Measurements from ENCODE around the gene CRYGC. TPM values are rescaled to one million over a fixed set of nuclear protein-coding genes. Genes with fewer than 3 reads are reported as not detected.

The CRYGC gene
- total RNA-seq, 2 donors from 2014 or later = not detected

GRCh38 chr2:208153156-208153555 is 23.5 kb upstream of the CRYGC start:
- Mint-ChIP-seq H3K27ac (no peak overlapping the region), H3K9me3 (peaks cover 14% of the 10 kb centered on the region), H3K27me3 (ENCODE audit: insufficient read depth) (no peaks in the 10 kb centered on the region), H3K36me3 (ENCODE audit: low read depth) (no peaks in the 10 kb centered on the region), H3K4me3 (no peak overlapping the region), H3K4me1 (no peaks in the 10 kb centered on the region)
- H3K9ac ChIP-seq (ENCODE audit: extremely low read depth, low read length, poor library complexity, severe bottlenecking) = no peak overlapping the region
- H3K4me1 ChIP-seq (ENCODE audit: control insufficient read depth, insufficient read depth, low read length) = no peaks in the 10 kb centered on the region
- no peaks in the 10 kb centered on the region for H3K27me3 ChIP-seq (ENCODE audit: control insufficient read depth, insufficient read depth, low read length, poor library complexity, severe bottlenecking)
- TF ChIP-seq CTCF (conservative IDR thresholded peaks at IDR 0.05) = no peak
- H3K36me3 ChIP-seq (ENCODE audit: control insufficient read depth, insufficient read depth, low read length) = no peaks in the 10 kb centered on the region
- no peak overlapping the region for H3K4me3 ChIP-seq (ENCODE audit: low read length)
- H3K9me3 ChIP-seq (ENCODE audit: control insufficient read depth, low read length) = peaks cover 17% of the 10 kb centered on the region
- no peak for DNase-seq
- no peak overlapping the region for H3K27ac ChIP-seq (ENCODE audit: low read depth, low read length)

- no peak overlapping the region for H3K27ac ChIP-seq (ENCODE audit: low read depth, low read length)
- H3K4me3 ChIP-seq (ENCODE audit: low read length) = no peak overlapping the region
- peaks cover 17% of the 10 kb centered on the region for H3K9me3 ChIP-seq (ENCODE audit: control insufficient read depth, low read length)
- no peaks in the 10 kb centered on the region for H3K4me1 ChIP-seq (ENCODE audit: control insufficient read depth, insufficient read depth, low read length)
- H3K4me3 Mint-ChIP-seq = no peak overlapping the region
- whole genome bisulfite sequencing, 2 experiments (ENCODE audit: insufficient coverage in 1 of 2, insufficient read length in 1 of 2) = 100% methylated on average over 1 of the region's 1 CpG; no CpG with 5 or more reads in 1 of the 2 experiments
- H3K9ac ChIP-seq (ENCODE audit: extremely low read depth, low read length, poor library complexity, severe bottlenecking) = no peak overlapping the region
- DNase-seq = no peak
- H3K36me3 ChIP-seq (ENCODE audit: control insufficient read depth, insufficient read depth, low read length) = no peaks in the 10 kb centered on the region
- H3K4me1 Mint-ChIP-seq = peaks cover 12% of the 10 kb centered on the region
- no peak for TF ChIP-seq CTCF (conservative IDR thresholded peaks at IDR 0.05)
- H3K9me3 Mint-ChIP-seq = peaks cover 14% of the 10 kb centered on the region
- no peaks in the 10 kb centered on the region for H3K36me3 Mint-ChIP-seq (ENCODE audit: low read depth)
- no peaks in the 10 kb centered on the region for H3K27me3 ChIP-seq (ENCODE audit: control insufficient read depth, insufficient read depth, low read length, poor library complexity, severe bottlenecking)
- no peaks in the 10 kb centered on the region for H3K27me3 Mint-ChIP-seq (ENCODE audit: insufficient read depth)
- H3K27ac Mint-ChIP-seq = no peak overlapping the region
These were observed 21.3 kb upstream of the CRYGC start for GRCh38 chr2:208150956-208151355.

- Mint-ChIP-seq H3K27ac (no peak overlapping the region), H3K36me3 (ENCODE audit: low read depth) (no peaks in the 10 kb centered on the region), H3K4me3 (no peak overlapping the region), H3K27me3 (ENCODE audit: insufficient read depth) (no peaks in the 10 kb centered on the region), H3K9me3 (peaks cover 14% of the 10 kb centered on the region), H3K4me1 (peaks cover 14% of the 10 kb centered on the region)
- no peaks in the 10 kb centered on the region for H3K4me1 ChIP-seq (ENCODE audit: control insufficient read depth, insufficient read depth, low read length)
- no peak overlapping the region for H3K9ac ChIP-seq (ENCODE audit: extremely low read depth, low read length, poor library complexity, severe bottlenecking)
- H3K9me3 ChIP-seq (ENCODE audit: control insufficient read depth, low read length) = peaks cover 17% of the 10 kb centered on the region
- H3K4me3 ChIP-seq (ENCODE audit: low read length) = no peak overlapping the region
- H3K27me3 ChIP-seq (ENCODE audit: control insufficient read depth, insufficient read depth, low read length, poor library complexity, severe bottlenecking) = no peaks in the 10 kb centered on the region
- no peak overlapping the region for H3K27ac ChIP-seq (ENCODE audit: low read depth, low read length)
- no peaks in the 10 kb centered on the region for H3K36me3 ChIP-seq (ENCODE audit: control insufficient read depth, insufficient read depth, low read length)
- TF ChIP-seq CTCF (conservative IDR thresholded peaks at IDR 0.05) = no peak
- DNase-seq = no peak
These were observed 20.5 kb upstream of the CRYGC start for GRCh38 chr2:208150094-208150493.
